Fibroblast of lung (primary cell): ENCODE measurements around the gene SEC61A1. TPM values are rescaled to one million over a fixed set of nuclear protein-coding genes. Genes with fewer than 3 reads are reported as not detected.

Experiments used
- DNase-seq, 2 donors: peaks; one replicate each; pipeline versions ENCODE4 v3.0.0 to v3.0.0-alpha.2; 2010; ENCODE audit warnings: low read depth in 2 of 2
- H2AFZ ChIP-seq: 2 replicates; pipeline ENCODE4 v1.5.1; 2012; ENCODE audit warnings: low read length, control low read depth, inconsistent platforms
- H3K27ac ChIP-seq: 2 replicates; pipeline ENCODE4 v1.5.1; 2011; ENCODE audit warnings: low read length, control low read depth; ENCODE audit not compliant: insufficient read depth
- H3K27me3 ChIP-seq: 2 replicates; pipeline ENCODE4 v1.5.1; 2011; ENCODE audit warnings: mild to moderate bottlenecking, low read length; ENCODE audit not compliant: control insufficient read depth, insufficient read depth
- H3K36me3 ChIP-seq: 2 replicates; pipeline ENCODE4 v1.5.1; 2011; ENCODE audit warnings: low read length; ENCODE audit not compliant: control insufficient read depth, insufficient read depth
- H3K4me1 ChIP-seq: 2 replicates; pipeline ENCODE4 v1.5.1; 2011; ENCODE audit warnings: low read length; ENCODE audit not compliant: control insufficient read depth, insufficient read depth; ENCODE audit errors: extremely low read depth
- H3K4me2 ChIP-seq: 2 replicates; pipeline ENCODE4 v1.5.1; 2011; ENCODE audit warnings: low read length, control low read depth; ENCODE audit not compliant: insufficient read depth; ENCODE audit errors: extremely low read depth
- H3K4me3 ChIP-seq, 4 experiments: fragments of 200-600 bp in 1 of 4; sonication (generic) in 1 of 4; replicated peaks in 1 of 4; 2 replicates each; pipeline ENCODE4 v1.5.1; 2011 to 2016; ENCODE audit warnings: low read length in 4 of 4, low read depth in 3 of 4, mild to moderate bottlenecking in 3 of 4, control low read depth in 2 of 4, inconsistent platforms in 1 of 4, mixed read lengths in 1 of 4; ENCODE audit not compliant: insufficient read depth in 1 of 4; ENCODE audit errors: control extremely low read depth in 1 of 4
- H3K79me2 ChIP-seq: 2 replicates; pipeline ENCODE4 v1.5.1; 2012; ENCODE audit warnings: mild to moderate bottlenecking, low read length, inconsistent platforms; ENCODE audit not compliant: control insufficient read depth, insufficient read depth
- H3K9ac ChIP-seq: 2 replicates; pipeline ENCODE4 v1.5.1; 2011; ENCODE audit warnings: mild to moderate bottlenecking, low read length, control low read depth; ENCODE audit not compliant: insufficient read depth
- H3K9me3 ChIP-seq: 2 replicates; pipeline ENCODE4 v1.5.1; 2012; ENCODE audit warnings: low read depth, low read length; ENCODE audit not compliant: control insufficient read depth, insufficient read depth
- H4K20me1 ChIP-seq: 2 replicates; pipeline ENCODE4 v1.5.1; 2011; ENCODE audit warnings: low read length; ENCODE audit not compliant: control insufficient read depth, insufficient read depth; ENCODE audit errors: extremely low read depth
- CTCF ChIP-seq, 2 donors: IDR thresholded peaks in 1 of 2; conservative IDR thresholded peaks in 1 of 2; 1 replicate in 1 of 2; 2 replicates in 1 of 2; pipeline ENCODE4 v1.5.1; 2011 to 2012; ENCODE audit warnings: low read length in 2 of 2, control low read depth in 1 of 2, inconsistent platforms in 1 of 2, low read depth in 1 of 2, mild to moderate bottlenecking in 1 of 2
- EZH2 ChIP-seq: IDR thresholded peaks from 2 replicates; pipeline ENCODE4 v1.5.1; 2012; ENCODE audit warnings: low read length, control low read depth, mild to moderate bottlenecking; ENCODE audit errors: missing control alignments
- polyA plus RNA-seq, 2 donors: library from polyadenylated mRNA; depleted of rRNA in 1 of 2; stranded (reverse) in 1 of 2; unstranded in 1 of 2; fragments of >200 nt; gene quantifications; 2 replicates each; pipeline ENCODE4 v1.2.1, GENCODE V29; 2011 to 2012; ENCODE audit warnings: missing spikeins in 1 of 2
- total RNA-seq: library from RNA; depleted of rRNA; stranded (reverse); fragments of >200 nt; gene quantifications from 2 replicates; pipeline ENCODE4 v1.2.1, GENCODE V29; 2014

The SEC61A1 gene
- total and polyA plus RNA-seq, 2 donors (not counting 1 experiment from before 2014, with no cell fraction given), result 398 to 509 TPM

- Histone ChIP-seq H3K36me3 (no peaks in the 10 kb centered on the region), H3K9ac (no peak overlapping the region), H3K4me1 (no peaks in the 10 kb centered on the region), H3K4me3 (no peak overlapping the region), H3K79me2 (no peaks in the 10 kb centered on the region), H3K4me2 (no peak overlapping the region), H2AFZ (no peak overlapping the region), H3K27me3 (peaks cover 19% of the 10 kb centered on the region), H4K20me1 (no peaks in the 10 kb centered on the region), H3K27ac (no peak overlapping the region), H3K9me3 (no peaks in the 10 kb centered on the region)
- TF ChIP-seq EZH2 (no peak), CTCF (conservative IDR thresholded peaks at IDR 0.05 in 1 of 2, IDR thresholded peaks at IDR 0.05 in 1 of 2; ENCODE audit: low read depth in 1 of 2, low read length in 2 of 2) (no peak)
- peak in 1 of 2 donors; percentile 29 for DNase-seq
These were observed 30.4 kb upstream of the SEC61A1 start for GRCh38 chr3:128021768-128022372.

GRCh38 chr3:128033102-128033501 lies 19.1 kb upstream of the SEC61A1 start:
- no peaks in the 10 kb centered on the region for H3K9me3 ChIP-seq
- no peak for TF ChIP-seq EZH2
- no peak for TF ChIP-seq CTCF (conservative IDR thresholded peaks at IDR 0.05 in 1 of 2, IDR thresholded peaks at IDR 0.05 in 1 of 2; ENCODE audit: low read depth in 1 of 2, low read length in 2 of 2)
- H2AFZ ChIP-seq, result no peak overlapping the region
- no peak overlapping the region for H3K9ac ChIP-seq
- peak in 1 of 2 donors; percentile 26 for DNase-seq
- no peak overlapping the region for H3K4me3 ChIP-seq
- no peak overlapping the region for H3K27ac ChIP-seq
- H3K79me2 ChIP-seq, result no peaks in the 10 kb centered on the region
- no peak overlapping the region for H3K4me2 ChIP-seq
- H3K27me3 ChIP-seq, result peaks cover 5% of the 10 kb centered on the region
- no peaks in the 10 kb centered on the region for H4K20me1 ChIP-seq
- no peaks in the 10 kb centered on the region for H3K4me1 ChIP-seq
- no peaks in the 10 kb centered on the region for H3K36me3 ChIP-seq

- DNase-seq, result no peak
- Histone ChIP-seq H3K4me1 (no peaks in the 10 kb centered on the region), H2AFZ (no peak overlapping the region), H4K20me1 (no peaks in the 10 kb centered on the region), H3K9me3 (no peaks in the 10 kb centered on the region), H3K27me3 (peaks cover 5% of the 10 kb centered on the region), H3K4me3 (no peak overlapping the region), H3K79me2 (no peaks in the 10 kb centered on the region), H3K27ac (no peak overlapping the region), H3K4me2 (no peak overlapping the region), H3K36me3 (no peaks in the 10 kb centered on the region), H3K9ac (no peak overlapping the region)
- no peak for TF ChIP-seq EZH2
- no peak for TF ChIP-seq CTCF (conservative IDR thresholded peaks at IDR 0.05 in 1 of 2, IDR thresholded peaks at IDR 0.05 in 1 of 2; ENCODE audit: low read depth in 1 of 2, low read length in 2 of 2)
These were observed 16.1 kb upstream of the SEC61A1 start for GRCh38 chr3:128036119-128036518.
